SU-DHL-6 (cell line): ENCODE results near the gene EMX1.

Source experiments
- H2AFZ ChIP-seq: fragments of 200-600 bp; sonication (generic); 2 replicates; pipeline ENCODE4 v1.6.1; 2014; ENCODE audit warnings: low read depth, mild to moderate bottlenecking, moderate library complexity, mixed read lengths, antibody characterized with exemption, low read length; ENCODE audit not compliant: severe bottlenecking
- H3F3A ChIP-seq: fragments of 200-600 bp; shearing (Covaris generic); 2 replicates; pipeline ENCODE4 v1.6.0; 2016; ENCODE audit warnings: antibody characterized with exemption, mild to moderate bottlenecking; ENCODE audit not compliant: insufficient read depth
- H3K27ac ChIP-seq: fragments of 200-600 bp; sonication (generic); 2 replicates; pipeline ENCODE4 v1.5.1; 2016; ENCODE audit warnings: low read depth, mild to moderate bottlenecking, low read length, moderate library complexity, mixed read lengths
- H3K27me3 ChIP-seq: fragments of 200-600 bp; sonication (generic), shearing (Covaris generic); 2 replicates; pipeline ENCODE4 v1.6.0; 2014; ENCODE audit warnings: mild to moderate bottlenecking, low read length
- H3K36me3 ChIP-seq: fragments of 200-600 bp; sonication (generic); 2 replicates; pipeline ENCODE4 v1.6.1; 2014; ENCODE audit warnings: mild to moderate bottlenecking, low read length, mixed read lengths
- H3K4me2 ChIP-seq: fragments of 300-600, 200-600 bp; shearing (Covaris generic), sonication (generic); 2 replicates; pipeline ENCODE4 v1.6.0; 2014; ENCODE audit warnings: low read length, low read depth, mild to moderate bottlenecking; ENCODE audit not compliant: poor library complexity, severe bottlenecking
- H3K4me3 ChIP-seq: fragments of 200-600 bp; sonication (generic); 2 replicates; pipeline ENCODE4 v1.5.1; 2014; ENCODE audit warnings: antibody characterized with exemption, low read length, mild to moderate bottlenecking, mixed read lengths; ENCODE audit not compliant: insufficient read depth, poor library complexity, severe bottlenecking
- H3K79me2 ChIP-seq: fragments of 200-600 bp; sonication (generic); 2 replicates; pipeline ENCODE4 v1.6.1; 2014; ENCODE audit warnings: mild to moderate bottlenecking, low read length, moderate library complexity; ENCODE audit not compliant: insufficient read depth
- H3K9ac ChIP-seq: fragments of 200-600 bp; sonication (generic); 2 replicates; pipeline ENCODE4 v1.7.0; 2014; ENCODE audit warnings: mild to moderate bottlenecking, low read length
- H3K9me2 ChIP-seq: fragments of 200-600 bp; sonication (generic); replicated peaks from 2 replicates; pipeline ENCODE4 v1.6.1; 2014; ENCODE audit warnings: low read length; ENCODE audit not compliant: insufficient read depth
- H3K9me3 ChIP-seq: fragments of 200-600 bp; sonication (generic); 2 replicates; pipeline ENCODE4 v1.6.1; 2014; ENCODE audit warnings: low read length, mixed read lengths; ENCODE audit not compliant: insufficient read depth
- H4K20me1 ChIP-seq: fragments of 200-600 bp; sonication (generic); 2 replicates; pipeline ENCODE4 v1.6.1; 2014; ENCODE audit warnings: low read depth, mild to moderate bottlenecking, antibody characterized with exemption, low read length, moderate library complexity, mixed read lengths
- EZH2phosphoT487 ChIP-seq: fragments of 200-600 bp; sonication (generic), shearing (Covaris generic); conservative IDR thresholded peaks from 2 replicates; pipeline ENCODE4 v1.6.1; 2018; ENCODE audit warnings: mild to moderate bottlenecking, antibody characterized with exemption, low read length, moderate library complexity, mixed read lengths
- TF ChIP-seq, protein P1 (sequence below): fragments of 200-600 bp; sonication (generic); IDR thresholded peaks from one replicate; pipeline ENCODE4 v1.5.1; 2017; ENCODE audit warnings: antibody characterized with exemption, mild to moderate bottlenecking, low read length, moderate library complexity; ENCODE audit not compliant: insufficient read depth, poor library complexity, severe bottlenecking

Gene EMX1

GRCh38 chr2:72956936-72957335 lies 39.6 kb downstream of the EMX1 start:
- Histone ChIP-seq H3K9ac (no peak overlapping the region), H4K20me1 (no peaks in the 10 kb centered on the region), H3K9me2 (no peaks in the 10 kb centered on the region), H3K27ac (no peak overlapping the region), H3K4me3 (no peak overlapping the region), H3K36me3 (no peaks in the 10 kb centered on the region), H3K27me3 (no peaks in the 10 kb centered on the region), H3K79me2 (no peaks in the 10 kb centered on the region), H2AFZ (no peak overlapping the region), H3F3A (no peaks in the 10 kb centered on the region), H3K9me3 (no peaks in the 10 kb centered on the region), H3K4me2 (no peak overlapping the region)
- TF ChIP-seq EZH2phosphoT487: no peak
- TF ChIP-seq, protein P1, sequence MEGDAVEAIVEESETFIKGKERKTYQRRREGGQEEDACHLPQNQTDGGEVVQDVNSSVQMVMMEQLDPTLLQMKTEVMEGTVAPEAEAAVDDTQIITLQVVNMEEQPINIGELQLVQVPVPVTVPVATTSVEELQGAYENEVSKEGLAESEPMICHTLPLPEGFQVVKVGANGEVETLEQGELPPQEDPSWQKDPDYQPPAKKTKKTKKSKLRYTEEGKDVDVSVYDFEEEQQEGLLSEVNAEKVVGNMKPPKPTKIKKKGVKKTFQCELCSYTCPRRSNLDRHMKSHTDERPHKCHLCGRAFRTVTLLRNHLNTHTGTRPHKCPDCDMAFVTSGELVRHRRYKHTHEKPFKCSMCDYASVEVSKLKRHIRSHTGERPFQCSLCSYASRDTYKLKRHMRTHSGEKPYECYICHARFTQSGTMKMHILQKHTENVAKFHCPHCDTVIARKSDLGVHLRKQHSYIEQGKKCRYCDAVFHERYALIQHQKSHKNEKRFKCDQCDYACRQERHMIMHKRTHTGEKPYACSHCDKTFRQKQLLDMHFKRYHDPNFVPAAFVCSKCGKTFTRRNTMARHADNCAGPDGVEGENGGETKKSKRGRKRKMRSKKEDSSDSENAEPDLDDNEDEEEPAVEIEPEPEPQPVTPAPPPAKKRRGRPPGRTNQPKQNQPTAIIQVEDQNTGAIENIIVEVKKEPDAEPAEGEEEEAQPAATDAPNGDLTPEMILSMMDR: no peak

- Histone ChIP-seq H3K4me3 (no peak overlapping the region), H3K27me3 (no peaks in the 10 kb centered on the region), H3K9ac (no peak overlapping the region), H3K36me3 (no peaks in the 10 kb centered on the region), H3F3A (no peaks in the 10 kb centered on the region), H3K9me2 (no peaks in the 10 kb centered on the region), H2AFZ (no peak overlapping the region), H3K27ac (no peak overlapping the region), H3K4me2 (no peak overlapping the region), H3K79me2 (no peaks in the 10 kb centered on the region), H3K9me3 (no peaks in the 10 kb centered on the region), H4K20me1 (no peaks in the 10 kb centered on the region)
- TF ChIP-seq, protein P1: no peak
- no peak for TF ChIP-seq EZH2phosphoT487
Observed at GRCh38 chr2:72958542-72959385, 41.4 kb downstream of the EMX1 start.

DNA sequence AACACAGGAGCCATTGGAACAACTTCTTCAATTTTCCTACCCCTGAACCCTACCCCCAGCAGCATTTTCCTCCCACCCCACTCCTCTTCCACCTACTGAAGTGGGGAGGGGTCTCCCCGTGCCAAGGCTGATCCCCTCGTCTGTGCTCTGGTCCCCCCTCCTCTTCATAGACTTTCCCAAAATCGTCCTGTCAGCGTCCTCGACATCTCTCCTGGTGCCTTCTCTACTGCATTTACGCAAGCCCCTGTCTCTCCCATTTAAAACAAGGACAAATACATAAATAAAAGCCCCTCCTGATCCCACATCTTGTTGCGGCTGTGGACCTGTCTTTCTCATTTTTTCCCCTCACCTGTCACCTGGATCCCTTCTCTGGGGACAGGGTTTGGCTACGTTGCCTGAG lies 42.2 kb downstream of the EMX1 start:
- no peaks in the 10 kb centered on the region for H3K36me3 ChIP-seq
- no peaks in the 10 kb centered on the region for H3K9me2 ChIP-seq
- no peak overlapping the region for H3K4me3 ChIP-seq
- no peak overlapping the region for H3K4me2 ChIP-seq
- H3K79me2 ChIP-seq: no peaks in the 10 kb centered on the region
- H3K27ac ChIP-seq: no peak overlapping the region
- H3K27me3 ChIP-seq: no peaks in the 10 kb centered on the region
- H3K9me3 ChIP-seq: no peaks in the 10 kb centered on the region
- H3K9ac ChIP-seq: no peak overlapping the region
- no peaks in the 10 kb centered on the region for H3F3A ChIP-seq
- TF ChIP-seq, protein P1: no peak
- no peak for TF ChIP-seq EZH2phosphoT487
- H2AFZ ChIP-seq: no peak overlapping the region
- no peaks in the 10 kb centered on the region for H4K20me1 ChIP-seq
